Stimulated activated CD8-positive, alpha-beta memory T cell treated with anti-CD3 and anti-CD28 coated beads, Interleukin-4, amount 100 ng/mL, for 4 hours (primary cell): ENCODE data around the gene ESCO1.
"Not testable (repeated sequence)": the region's sequence is repeated elsewhere in the genome, so short reads cannot be mapped to it uniquely, and the experiment has no call there.

Source experiments
- DNase-seq, 2 donors: peaks; one replicate each; pipeline ENCODE4 v3.0.0-alpha.2; 2020; ENCODE audit warnings: low read depth in 2 of 2, low spot score in 1 of 2

ESCO1 gene

GRCh38 chr18:21600526-21601410, at the start of gene ESCO1:
ESCO1 (minus strand) TSS chr18:21600704; CDS start chr18:21574843, 25,861 bp downstream.
- DNase-seq = peak; percentile 77 to 87

GRCh38 chr18:21640375-21640774, 39.9 kb upstream of the ESCO1 start:
- not testable (repeated sequence) for DNase-seq

GRCh38 chr18:21638822-21639221, 38.3 kb upstream of the ESCO1 start:
- DNase-seq = no peak

GRCh38 chr18:21636769-21637168, 36.3 kb upstream of the ESCO1 start:
- DNase-seq = no peak

- DNase-seq = no peak
Measured at GRCh38 chr18:21634588-21635199, 34.2 kb upstream of the ESCO1 start.

GRCh38 chr18:21632393-21632792, 31.9 kb upstream of the ESCO1 start:
- no peak for DNase-seq

GRCh38 chr18:21629089-21629832, 28.8 kb upstream of the ESCO1 start:
- DNase-seq = no peak

GRCh38 chr18:21621640-21622039, 21.1 kb upstream of the ESCO1 start:
- not testable (repeated sequence) for DNase-seq

- DNase-seq = peak; percentile 71 to 74
Measured at GRCh38 chr18:21612125-21613039, 11.9 kb upstream of the ESCO1 start, which contains the start of gene SNRPD1. SNRPD1 (plus strand) TSS chr18:21612314; CDS start chr18:21612430, 116 bp downstream.

GRCh38 chr18:21611401-21612124, 11.1 kb upstream of the ESCO1 start:
- DNase-seq = not testable (repeated sequence)

GRCh38 chr18:21605213-21605612, 4.7 kb upstream of the ESCO1 start:
- DNase-seq = no peak

- DNase-seq = no peak
Measured at GRCh38 chr18:21604671-21605070, 4.2 kb upstream of the ESCO1 start.

GRCh38 chr18:21602299-21602587, 1.7 kb upstream of the ESCO1 start:
- DNase-seq = no peak

- DNase-seq = peak in 1 of 2 donors; percentile 10
Measured at GRCh38 chr18:21599585-21600525, 649 bp downstream of the ESCO1 start.

- DNase-seq = no peak
Measured at GRCh38 chr18:21598726-21599584, 1.5 kb downstream of the ESCO1 start.

GRCh38 chr18:21597620-21598019, 2.9 kb downstream of the ESCO1 start:
- DNase-seq = no peak

- no peak for DNase-seq
Measured at GRCh38 chr18:21593540-21594257, 6.8 kb downstream of the ESCO1 start.
